HG03025 (cell line): Measurements from ENCODE around the gene CREB3L2.
"Not testable (repeated sequence)": the region's sequence is repeated elsewhere in the genome, so short reads cannot be mapped to it uniquely, and the experiment has no call there.

Experiments
- ATAC-seq: cut with Tn5 transposase; IDR thresholded peaks from one replicate; pipeline ENCODE4 v1.9.1; 2021; ENCODE audit warnings: mild to moderate bottlenecking, moderate library complexity; ENCODE audit not compliant: unreplicated experiment, low FRiP score

Gene CREB3L2

DNA sequence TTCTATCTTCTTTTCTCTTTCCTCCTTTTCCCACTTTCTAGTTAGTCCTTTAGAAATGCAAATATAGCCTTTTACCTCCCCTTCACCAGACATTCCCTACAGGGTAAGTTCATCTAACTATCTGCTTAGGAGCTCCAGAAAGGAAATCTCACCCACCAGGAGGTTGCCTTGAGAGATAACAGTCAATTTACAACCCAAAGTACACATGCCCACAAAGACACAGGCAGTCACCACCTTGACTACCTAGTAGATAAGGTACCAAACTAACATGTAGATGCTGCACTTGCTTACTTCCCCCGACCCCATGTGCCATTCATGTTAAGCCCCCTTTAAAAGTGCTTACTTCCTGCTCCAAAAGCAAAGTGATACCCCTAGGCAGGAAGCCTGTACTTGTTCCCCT, 12.8 kb upstream of the CREB3L2 start:
- no peak for ATAC-seq

- not testable (repeated sequence) for ATAC-seq
Observed at GRCh38 chr7:138014201-138014600, 12.3 kb upstream of the CREB3L2 start.

- ATAC-seq, result no peak
Observed at GRCh38 chr7:138009350-138009653, 7.4 kb upstream of the CREB3L2 start.

DNA sequence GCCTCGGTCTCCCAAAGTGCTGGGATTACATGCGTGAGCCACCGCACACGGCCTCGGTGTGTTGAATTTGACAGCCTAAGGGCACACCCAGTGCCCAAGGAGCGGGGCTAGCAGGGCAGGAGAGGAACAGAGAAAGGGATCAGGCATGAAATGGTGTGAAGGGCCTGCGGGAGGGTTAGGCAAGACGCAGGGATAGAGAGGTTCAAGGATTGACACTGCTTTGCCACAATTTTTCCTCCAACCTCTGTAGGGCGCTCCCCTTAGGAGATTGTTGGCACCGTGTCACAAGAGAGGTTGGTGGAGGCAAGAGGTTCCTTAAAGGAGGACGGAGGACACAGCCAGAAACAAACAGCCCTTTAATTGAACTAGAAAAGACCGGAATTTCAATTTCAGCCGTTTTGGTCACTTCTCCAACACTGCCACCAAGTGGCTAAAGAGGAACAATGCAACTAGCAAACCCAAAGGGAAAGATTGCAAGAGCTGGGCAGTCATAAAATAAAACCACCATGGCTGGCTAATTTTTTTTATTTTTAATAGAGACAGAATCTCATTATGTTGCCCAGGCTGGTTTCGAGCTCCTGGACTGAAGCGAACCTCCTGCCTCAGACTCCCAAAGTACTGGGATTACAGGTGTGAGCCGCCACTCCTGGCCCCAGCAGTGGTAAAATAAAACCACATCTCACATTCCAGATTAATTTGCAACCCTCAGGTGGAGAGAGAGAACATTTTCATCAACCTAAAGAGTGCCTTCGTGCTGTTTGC, 6.9 kb upstream of the CREB3L2 start:
- ATAC-seq, result no peak

GRCh38 chr7:138008019-138008587, 6.2 kb upstream of the CREB3L2 start:
- no peak for ATAC-seq

DNA sequence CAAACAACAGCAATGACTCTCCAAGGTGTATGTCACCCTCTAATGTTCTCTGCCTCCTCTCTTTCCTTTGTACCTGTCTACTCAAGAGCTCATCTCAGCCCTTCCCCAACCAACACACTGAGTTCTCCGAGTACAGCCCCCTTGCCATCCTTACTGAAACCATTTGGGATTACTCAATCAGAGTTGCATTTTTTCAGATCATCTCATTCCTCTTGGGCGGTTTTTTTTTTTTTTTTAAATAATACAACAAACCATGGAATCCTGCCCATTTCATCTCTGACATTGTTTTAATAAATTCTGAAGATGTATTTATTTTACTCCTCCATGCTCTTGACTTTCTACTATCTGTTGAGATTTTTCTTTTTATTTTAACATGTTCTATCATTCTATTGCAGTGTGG, 4.2 kb upstream of the CREB3L2 start:
- no peak for ATAC-seq

DNA sequence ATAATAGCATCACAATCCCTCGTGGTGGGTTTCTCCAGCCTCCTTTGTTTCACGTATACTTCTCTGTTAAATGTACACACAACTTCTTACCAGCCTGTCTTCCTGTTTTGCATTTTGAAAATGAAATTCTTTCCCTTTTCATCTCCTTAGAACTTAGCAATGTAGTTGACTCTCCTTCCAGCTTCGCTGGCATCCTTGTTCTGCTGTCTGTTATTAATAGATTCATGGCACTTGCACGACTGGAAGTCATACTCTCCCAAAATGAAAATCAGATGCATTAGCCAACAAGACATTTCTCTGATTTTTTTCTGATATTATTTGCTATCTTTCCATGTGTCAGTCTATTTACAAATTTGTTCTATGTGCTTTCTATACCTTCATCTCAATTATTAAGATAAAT, 3.0 kb upstream of the CREB3L2 start:
- ATAC-seq, result no peak

DNA sequence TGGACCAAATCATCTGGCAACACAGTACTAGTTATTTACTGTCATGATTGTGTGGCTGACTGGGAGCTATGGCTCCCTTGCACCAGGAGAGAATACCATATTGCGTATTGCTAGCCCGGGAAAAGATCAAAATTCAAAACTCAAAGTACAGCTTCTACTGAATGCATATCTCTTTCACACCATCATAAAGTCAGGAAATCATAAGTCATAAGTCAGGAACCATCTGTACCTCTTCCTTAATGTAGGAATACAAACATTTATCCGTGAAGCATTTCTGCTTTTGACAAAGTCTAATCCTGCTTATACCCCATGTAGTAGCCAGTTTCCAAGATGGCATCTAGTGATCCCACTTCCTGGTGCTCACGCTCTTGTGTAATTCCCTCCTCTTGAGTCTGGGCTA, 2.2 kb upstream of the CREB3L2 start:
- ATAC-seq, result no peak

DNA sequence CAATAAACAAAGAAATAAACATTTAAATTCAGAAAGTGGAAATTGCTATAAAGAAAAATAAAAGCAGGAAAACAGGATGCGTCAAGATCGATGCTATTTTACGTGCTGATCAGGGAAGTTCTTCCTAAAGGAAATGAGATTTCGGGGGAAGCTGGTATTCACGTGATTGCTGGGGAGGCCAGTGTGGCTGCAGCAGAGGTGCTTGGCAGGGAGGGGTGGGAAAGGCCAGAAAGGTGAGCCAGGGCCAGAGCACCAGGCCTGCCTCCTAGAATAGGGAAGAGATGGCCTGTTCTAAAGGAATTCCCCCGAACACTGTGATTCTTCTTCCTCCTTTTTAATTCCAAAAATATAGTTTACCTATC, 923 bp upstream of the CREB3L2 start:
- no peak for ATAC-seq

DNA sequence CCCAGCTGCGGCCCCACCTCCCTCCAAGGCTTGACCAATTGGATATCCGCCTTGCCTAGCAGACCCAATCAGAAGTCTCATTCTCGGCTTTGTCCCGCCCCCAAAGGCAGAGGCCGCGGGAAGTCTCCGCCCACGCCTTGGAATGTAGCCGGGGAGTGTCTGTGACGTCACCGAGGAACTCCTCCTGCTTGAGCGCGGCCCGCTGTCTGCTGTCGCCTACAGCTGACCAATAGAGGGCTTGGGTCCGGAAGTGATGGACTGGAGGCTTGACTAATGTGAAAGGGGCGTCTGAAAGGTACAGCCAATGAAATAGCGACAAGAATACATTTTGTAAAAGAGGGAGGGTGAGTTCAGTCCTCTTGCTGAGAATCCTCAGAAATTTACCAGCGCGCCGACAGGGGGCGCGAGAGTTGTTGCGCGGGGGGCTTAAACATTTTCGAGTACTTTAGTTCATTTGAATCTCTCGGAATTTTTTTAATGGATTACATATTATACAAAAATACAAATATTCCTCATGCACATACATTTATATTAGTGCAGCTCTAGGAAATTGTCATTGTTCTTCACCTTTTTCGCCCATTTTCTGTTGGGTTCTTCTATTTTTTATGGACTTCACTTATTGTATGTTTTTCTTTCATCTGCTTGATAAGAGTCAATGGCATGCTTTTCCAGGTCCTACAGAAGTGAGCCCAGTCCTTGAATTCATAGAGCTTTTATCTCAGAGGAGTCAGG, 376 bp upstream of the CREB3L2 start:
- ATAC-seq, result peak; percentile 96

DNA sequence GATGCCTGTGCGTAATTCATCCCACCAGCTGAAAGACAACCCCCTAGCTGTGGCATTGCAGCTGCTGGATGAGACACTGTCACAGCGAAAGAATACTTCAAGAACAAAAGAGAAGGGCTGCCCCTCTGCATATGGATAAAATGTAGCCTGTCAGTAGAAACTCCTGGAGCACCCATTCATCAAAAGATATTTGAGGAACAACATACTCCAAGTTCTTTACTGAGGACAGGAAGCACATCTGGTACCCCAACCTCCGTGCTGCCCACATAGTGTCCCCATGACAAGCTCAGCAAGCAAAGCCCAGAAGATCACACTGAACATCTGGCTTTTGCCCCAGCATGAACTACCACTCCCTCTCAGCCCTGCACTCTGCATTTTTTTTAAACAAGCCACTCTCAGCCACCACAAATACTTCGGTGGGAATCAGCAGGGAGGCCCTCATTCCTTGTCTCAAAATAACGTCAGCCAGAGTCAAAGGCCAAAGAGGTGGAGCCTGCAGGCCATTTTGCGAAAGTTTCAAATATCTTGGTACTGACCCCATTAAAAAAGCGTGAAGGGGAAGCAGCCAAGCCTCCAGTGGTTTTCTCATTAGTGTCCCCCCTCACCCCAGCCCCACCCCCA, 1.7 kb downstream of the CREB3L2 start:
- no peak for ATAC-seq

DNA sequence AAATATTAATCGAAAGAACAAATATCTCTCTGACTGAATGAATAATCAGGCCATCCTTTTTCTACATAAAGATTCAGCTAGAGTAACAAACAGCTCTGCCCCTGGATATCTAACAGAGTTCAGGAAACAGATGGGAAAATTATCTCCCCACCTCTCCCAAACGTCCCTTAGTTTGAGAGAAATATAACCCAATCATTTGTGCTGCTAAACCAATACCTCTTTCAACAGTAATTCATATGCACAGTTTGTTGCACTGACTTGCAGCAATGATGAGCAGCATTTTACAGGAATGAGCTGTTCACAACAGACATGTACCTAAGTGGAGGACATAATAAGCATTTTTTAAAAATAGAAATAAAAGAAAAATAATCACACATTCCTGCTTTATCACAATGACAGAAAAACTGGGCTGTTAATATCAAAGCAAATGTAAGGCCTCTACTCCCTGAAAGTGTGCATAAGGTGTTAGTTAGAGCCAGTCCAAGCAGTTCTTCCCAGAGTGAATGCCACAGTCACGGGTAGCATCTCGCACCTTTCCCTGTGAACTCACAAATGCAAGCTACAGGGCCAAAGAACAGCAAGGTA, 2.3 kb downstream of the CREB3L2 start:
- ATAC-seq, result no peak

- ATAC-seq, result no peak
Observed at GRCh38 chr7:137998250-137998649, 3.6 kb downstream of the CREB3L2 start.

DNA sequence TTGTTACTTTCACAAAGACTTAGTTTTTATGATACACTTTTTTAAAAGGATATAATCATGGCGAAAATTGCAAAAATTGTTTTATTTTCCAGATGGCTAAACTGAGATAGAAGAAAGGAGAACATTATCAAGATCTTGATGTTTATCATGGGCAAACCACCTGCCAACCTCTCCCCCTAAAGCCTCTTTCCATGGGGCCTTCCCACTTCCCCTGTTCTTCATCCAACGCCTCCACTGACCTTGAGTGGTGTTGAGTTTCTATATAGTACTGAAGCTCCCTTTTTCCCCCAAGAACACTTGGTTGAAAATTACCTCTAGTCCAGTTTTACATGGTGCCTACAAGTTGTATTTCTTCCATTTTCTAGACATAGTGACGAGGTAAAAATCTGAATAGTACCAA, 5.0 kb downstream of the CREB3L2 start:
- ATAC-seq, result no peak

DNA sequence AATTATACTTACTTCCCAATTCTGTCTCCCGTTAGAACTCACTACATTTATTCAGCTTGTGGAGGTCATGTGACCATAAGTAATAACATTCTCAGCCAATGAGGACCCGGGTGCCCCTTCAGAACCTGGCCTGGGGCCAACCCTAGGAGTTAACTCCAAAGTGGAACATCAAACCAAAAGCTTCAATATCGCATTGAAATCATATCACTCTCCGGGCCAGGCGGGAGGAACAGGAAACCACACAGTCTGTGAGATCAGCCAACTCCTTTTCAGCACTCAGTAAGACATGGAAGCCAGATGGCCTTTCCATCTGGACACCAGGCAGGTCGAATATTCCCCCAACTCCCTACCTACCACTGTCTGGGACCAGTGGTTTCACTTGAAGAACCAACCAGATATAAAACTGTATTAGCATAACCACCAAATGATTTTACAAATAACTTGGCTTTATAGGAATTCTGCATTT, 5.5 kb downstream of the CREB3L2 start:
- ATAC-seq, result no peak

DNA sequence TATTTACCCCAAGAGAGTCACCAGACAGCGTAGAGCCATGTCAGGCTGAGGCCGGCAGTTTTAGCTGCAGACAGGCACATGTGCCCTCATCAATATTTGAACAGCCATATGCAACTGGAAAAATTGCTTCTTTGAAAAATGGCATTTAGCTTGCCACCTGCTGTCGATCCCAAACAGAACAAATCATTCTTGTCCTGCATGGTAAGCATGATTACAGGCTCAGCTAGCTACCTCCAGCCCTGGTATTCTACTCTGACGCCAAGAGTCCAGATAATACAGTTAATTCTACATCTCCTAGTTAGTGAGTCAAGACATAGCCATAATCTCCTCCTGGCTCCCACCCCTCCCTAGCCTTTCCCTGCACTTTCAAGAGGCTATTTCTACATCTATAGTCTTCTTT, 7.7 kb downstream of the CREB3L2 start:
- no peak for ATAC-seq

- no peak for ATAC-seq
Observed at GRCh38 chr7:137993395-137993743, 8.5 kb downstream of the CREB3L2 start.

- no peak for ATAC-seq
Observed at GRCh38 chr7:137992550-137993394, 9.1 kb downstream of the CREB3L2 start.

- no peak for ATAC-seq
Observed at GRCh38 chr7:137992104-137992549, 9.8 kb downstream of the CREB3L2 start.

- no peak for ATAC-seq
Observed at GRCh38 chr7:137990251-137990941, 11.5 kb downstream of the CREB3L2 start.
